IPS-15b (cell line): ENCODE measurements around the gene EXOC6.

Source experiments
- H3K27me3 ChIP-seq: one replicate; pipeline ENCODE4 v1.6.1; 2013; ENCODE audit warnings: low read length; ENCODE audit not compliant: control insufficient read depth, insufficient read depth
- H3K36me3 ChIP-seq: one replicate; pipeline ENCODE4 v1.6.1; 2013; ENCODE audit warnings: low read length; ENCODE audit not compliant: control insufficient read depth, insufficient read depth
- H3K4me1 ChIP-seq: one replicate; pipeline ENCODE4 v1.6.1; 2013; ENCODE audit warnings: mild to moderate bottlenecking, low read length; ENCODE audit not compliant: control insufficient read depth, insufficient read depth
- H3K4me3 ChIP-seq: one replicate; pipeline ENCODE4 v1.5.1; 2013; ENCODE audit warnings: low read depth, low read length
- H3K9ac ChIP-seq: one replicate; pipeline ENCODE4 v1.6.1; 2013; ENCODE audit warnings: low read depth, mild to moderate bottlenecking, low read length
- H3K9me3 ChIP-seq: one replicate; pipeline ENCODE4 v1.6.1; 2013; ENCODE audit warnings: mild to moderate bottlenecking, low read length; ENCODE audit not compliant: control insufficient read depth, insufficient read depth

EXOC6 gene

DNA sequence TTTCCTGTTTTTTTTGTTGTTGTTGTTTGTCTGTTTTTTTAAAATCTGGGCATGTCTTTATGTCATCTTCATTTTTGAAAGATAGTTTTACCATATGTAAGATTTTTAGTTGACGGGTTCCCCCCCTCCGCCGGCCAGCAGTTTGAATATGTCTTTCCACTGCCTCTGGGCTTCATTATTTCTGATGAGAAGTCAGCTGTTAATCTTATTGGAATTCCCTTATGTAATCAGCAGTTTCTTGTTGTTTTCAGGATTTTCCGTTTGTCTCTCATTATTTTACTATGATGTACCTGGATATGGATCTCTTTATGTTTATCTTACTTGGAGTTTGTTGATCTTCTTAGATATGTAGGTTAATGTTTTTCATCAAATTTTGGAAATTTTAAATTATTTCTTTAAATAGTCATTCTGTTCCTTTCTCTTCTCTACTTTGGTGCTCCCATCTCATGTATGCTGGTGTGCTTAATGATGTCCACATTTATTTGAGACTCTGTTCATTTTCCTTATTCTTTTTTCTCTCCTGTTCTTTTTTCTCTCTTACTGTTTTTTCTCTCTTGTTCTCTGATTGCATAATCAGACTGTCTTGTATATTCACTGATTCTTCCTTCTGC lies 9.7 kb downstream of the EXOC6 start:
- H3K9ac ChIP-seq, result no peak overlapping the region
- H3K27me3 ChIP-seq, result no peaks in the 10 kb centered on the region
- peaks cover 3% of the 10 kb centered on the region for H3K9me3 ChIP-seq
- H3K36me3 ChIP-seq, result no peaks in the 10 kb centered on the region
- no peaks in the 10 kb centered on the region for H3K4me1 ChIP-seq
- H3K4me3 ChIP-seq, result no peak overlapping the region

DNA sequence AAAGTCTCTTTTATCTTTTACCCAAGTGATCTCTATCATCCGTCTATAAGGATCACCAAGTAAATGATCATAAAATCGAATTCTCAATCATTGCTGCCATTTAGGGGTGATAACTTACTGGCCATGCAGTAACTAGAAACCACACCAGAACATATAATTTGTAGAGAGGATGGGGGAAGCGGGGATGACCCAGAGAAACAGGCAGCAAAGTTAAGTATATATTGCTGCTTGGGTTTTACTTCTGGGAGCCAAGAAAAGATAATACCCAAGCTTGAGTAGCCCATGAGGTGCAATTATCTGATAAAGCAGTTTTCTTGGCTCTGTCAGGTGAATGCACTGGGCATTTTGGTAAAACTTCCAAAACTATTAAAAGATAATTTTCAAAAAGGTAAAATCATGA lies 18.9 kb downstream of the EXOC6 start:
- H3K36me3 ChIP-seq, result no peaks in the 10 kb centered on the region
- no peaks in the 10 kb centered on the region for H3K9me3 ChIP-seq
- H3K27me3 ChIP-seq, result no peaks in the 10 kb centered on the region
- H3K9ac ChIP-seq, result no peak overlapping the region
- H3K4me3 ChIP-seq, result no peak overlapping the region
- no peaks in the 10 kb centered on the region for H3K4me1 ChIP-seq

DNA sequence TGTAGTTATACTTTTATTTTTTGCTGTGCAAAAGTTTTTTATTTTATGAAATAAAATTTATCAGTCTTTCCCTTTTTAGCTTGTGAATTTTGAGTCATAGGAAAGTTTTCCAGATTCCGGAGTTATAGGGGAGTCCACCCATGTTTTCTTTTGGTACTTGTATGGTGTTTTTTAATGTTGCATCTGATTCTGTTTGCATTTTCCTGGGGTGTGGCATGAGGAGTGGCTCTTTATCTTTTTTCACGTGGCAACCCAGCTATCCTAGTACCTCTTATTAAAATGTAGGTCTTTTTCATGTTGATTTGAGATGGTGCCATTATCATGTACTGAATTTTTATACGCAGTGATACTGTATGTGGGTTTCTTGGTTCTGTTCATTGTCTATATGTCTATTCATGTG lies 19.7 kb downstream of the EXOC6 start:
- no peaks in the 10 kb centered on the region for H3K9me3 ChIP-seq
- no peak overlapping the region for H3K4me3 ChIP-seq
- H3K9ac ChIP-seq, result no peak overlapping the region
- H3K4me1 ChIP-seq, result no peaks in the 10 kb centered on the region
- no peaks in the 10 kb centered on the region for H3K36me3 ChIP-seq
- H3K27me3 ChIP-seq, result no peaks in the 10 kb centered on the region

DNA sequence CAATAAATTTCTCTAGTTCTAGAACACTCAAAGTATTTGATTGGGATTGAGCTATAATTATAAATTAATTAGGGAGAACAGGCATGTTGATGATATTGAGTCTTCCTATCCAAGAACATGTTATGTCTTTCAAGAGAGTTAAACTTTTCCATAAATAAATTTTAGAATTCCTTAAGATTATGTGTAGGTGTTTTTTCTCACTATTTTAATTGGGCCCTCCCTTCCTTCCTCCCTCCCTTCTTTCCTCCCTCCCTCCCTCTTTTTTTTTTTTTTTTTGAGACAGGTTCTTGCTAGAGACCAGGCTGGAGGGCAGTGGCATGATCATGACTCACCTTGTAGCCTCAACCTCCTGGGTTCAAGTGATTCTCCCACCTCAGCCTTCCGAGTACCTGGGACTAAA lies 20.2 kb downstream of the EXOC6 start:
- Histone ChIP-seq H3K9ac (no peak overlapping the region), H3K4me3 (no peak overlapping the region), H3K27me3 (no peaks in the 10 kb centered on the region), H3K4me1 (no peaks in the 10 kb centered on the region), H3K9me3 (no peaks in the 10 kb centered on the region), H3K36me3 (no peaks in the 10 kb centered on the region)

DNA sequence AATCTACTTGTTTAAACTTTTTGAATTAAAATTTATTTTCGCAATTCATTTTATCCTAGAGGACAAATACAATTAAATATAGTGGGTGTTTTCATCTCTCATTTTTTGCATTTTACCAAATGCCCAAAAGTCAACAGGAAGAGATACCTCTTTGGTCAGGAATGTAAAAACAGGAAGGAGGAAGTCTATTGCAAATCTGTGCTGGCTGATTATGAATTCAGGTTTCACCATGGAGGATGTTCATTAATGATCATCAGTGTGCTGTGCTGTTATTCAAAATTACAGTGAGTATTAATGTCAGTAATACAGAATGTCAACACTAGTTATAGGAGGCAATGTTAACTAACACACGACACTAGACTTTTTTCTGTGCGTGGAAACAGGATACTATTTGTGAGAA lies 24.7 kb downstream of the EXOC6 start:
- no peaks in the 10 kb centered on the region for H3K36me3 ChIP-seq
- H3K9me3 ChIP-seq, result no peaks in the 10 kb centered on the region
- no peak overlapping the region for H3K9ac ChIP-seq
- no peaks in the 10 kb centered on the region for H3K27me3 ChIP-seq
- H3K4me3 ChIP-seq, result no peak overlapping the region
- no peaks in the 10 kb centered on the region for H3K4me1 ChIP-seq

DNA sequence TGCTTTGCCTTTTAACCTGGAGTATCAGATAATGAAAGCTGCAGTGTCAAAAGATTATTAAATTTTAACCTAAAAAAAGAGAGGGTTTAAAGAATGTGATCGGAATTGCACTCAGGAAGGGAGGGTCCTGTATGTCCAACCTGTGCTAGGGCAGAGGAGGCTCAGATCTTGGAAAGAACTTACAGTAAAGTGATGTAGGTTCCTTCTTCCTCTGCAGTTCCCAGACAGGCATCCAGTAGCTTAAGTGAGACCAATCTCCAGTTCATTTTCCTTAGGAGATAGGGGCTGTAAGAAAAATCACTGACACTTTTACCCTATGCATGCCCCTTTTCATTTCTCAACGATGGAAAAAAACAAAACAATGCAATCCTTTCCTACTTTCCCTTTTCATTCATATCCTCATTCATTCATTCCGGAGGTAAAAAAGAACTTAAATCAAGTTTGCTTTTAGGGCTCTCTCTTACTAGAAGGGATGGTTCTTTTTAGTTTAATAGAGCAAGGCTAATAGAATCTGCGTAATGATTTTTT lies 28.3 kb downstream of the EXOC6 start:
- Histone ChIP-seq H3K4me1 (no peaks in the 10 kb centered on the region), H3K27me3 (no peaks in the 10 kb centered on the region), H3K9me3 (no peaks in the 10 kb centered on the region), H3K4me3 (no peak overlapping the region), H3K36me3 (no peaks in the 10 kb centered on the region), H3K9ac (no peak overlapping the region)

DNA sequence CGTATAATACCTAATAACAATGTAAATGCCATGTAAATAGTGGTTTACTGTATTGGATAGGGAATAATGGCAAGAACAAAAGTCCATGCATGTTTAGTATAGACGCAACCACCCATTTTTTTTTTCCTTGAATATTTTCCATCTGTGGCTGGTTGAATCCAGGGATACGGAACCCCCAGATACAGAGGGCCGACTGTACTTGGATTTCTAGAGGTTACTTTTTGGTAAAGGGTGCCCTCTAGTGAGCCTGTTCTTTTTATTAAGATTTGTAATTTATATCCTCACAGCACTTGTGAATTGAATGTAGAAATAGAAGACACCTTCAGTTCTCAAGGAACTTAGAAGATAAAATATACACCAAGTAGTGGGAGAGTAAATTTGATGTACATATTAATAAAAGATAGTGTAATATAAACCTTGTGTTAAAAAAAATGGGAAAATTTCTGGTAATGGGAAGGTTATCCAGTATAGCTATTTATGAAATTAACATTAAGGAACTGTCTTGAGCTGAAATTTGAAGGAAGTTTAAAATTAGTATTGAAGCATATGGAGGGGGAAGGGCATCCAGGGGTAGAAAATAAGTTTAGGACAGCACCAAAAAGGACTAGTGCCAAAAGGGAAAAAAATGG lies 32.0 kb downstream of the EXOC6 start:
- no peak overlapping the region for H3K4me3 ChIP-seq
- H3K9me3 ChIP-seq, result no peaks in the 10 kb centered on the region
- H3K9ac ChIP-seq, result no peak overlapping the region
- H3K4me1 ChIP-seq, result no peaks in the 10 kb centered on the region
- H3K36me3 ChIP-seq, result no peaks in the 10 kb centered on the region
- no peaks in the 10 kb centered on the region for H3K27me3 ChIP-seq

DNA sequence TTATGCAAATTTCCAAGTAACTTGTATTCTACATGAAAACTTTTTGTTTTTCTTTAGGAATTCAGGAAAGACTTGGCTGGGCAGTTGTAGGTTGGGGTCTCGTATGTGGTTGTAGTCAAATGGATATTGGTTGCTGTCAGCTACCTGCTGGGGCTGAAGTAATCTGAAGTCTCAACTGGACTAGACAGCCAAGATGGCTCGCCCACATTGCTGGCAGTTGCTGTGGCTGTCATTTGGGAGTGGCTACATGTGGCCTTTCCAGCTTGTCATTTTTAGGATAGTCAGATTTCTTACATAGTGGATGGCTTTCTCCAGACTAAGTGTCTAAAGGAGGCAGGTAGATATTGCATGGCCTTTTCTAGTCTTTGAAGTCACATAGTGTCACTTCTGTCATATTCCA lies 32.6 kb downstream of the EXOC6 start:
- no peaks in the 10 kb centered on the region for H3K4me1 ChIP-seq
- no peaks in the 10 kb centered on the region for H3K27me3 ChIP-seq
- H3K9ac ChIP-seq, result no peak overlapping the region
- no peaks in the 10 kb centered on the region for H3K36me3 ChIP-seq
- no peaks in the 10 kb centered on the region for H3K9me3 ChIP-seq
- no peak overlapping the region for H3K4me3 ChIP-seq

DNA sequence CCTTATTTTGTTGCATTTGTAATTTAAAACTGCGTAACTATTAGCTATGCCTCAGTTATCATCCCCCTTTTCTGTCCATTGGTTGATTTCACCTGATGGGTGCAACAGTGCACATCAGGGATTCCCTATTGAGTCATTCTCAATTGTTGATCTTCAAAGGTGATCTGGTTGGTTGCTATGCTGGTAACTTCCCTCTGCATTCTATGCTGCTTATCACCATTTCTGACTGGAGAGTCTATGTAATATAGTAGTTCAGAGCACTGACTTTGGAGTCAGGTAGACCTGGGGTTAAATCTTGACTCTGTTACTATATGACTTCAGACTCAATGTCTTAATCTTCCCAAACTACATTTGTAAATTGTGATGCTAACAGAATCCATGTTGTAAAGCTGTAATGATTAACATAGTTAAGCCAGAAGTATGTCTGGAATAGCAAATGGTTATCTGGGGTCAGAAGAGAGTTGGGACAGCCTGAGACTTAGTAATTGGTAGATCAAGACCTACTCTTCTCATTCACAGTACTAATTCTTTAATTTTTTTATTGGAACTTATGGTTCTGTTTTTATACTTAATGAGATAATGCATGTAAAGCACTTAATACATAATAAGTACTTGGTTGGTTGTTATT lies 38.1 kb downstream of the EXOC6 start:
- no peak overlapping the region for H3K9ac ChIP-seq
- peaks cover 3% of the 10 kb centered on the region for H3K4me1 ChIP-seq
- H3K4me3 ChIP-seq, result no peak overlapping the region
- H3K9me3 ChIP-seq, result no peaks in the 10 kb centered on the region
- H3K36me3 ChIP-seq, result no peaks in the 10 kb centered on the region
- H3K27me3 ChIP-seq, result no peaks in the 10 kb centered on the region

DNA sequence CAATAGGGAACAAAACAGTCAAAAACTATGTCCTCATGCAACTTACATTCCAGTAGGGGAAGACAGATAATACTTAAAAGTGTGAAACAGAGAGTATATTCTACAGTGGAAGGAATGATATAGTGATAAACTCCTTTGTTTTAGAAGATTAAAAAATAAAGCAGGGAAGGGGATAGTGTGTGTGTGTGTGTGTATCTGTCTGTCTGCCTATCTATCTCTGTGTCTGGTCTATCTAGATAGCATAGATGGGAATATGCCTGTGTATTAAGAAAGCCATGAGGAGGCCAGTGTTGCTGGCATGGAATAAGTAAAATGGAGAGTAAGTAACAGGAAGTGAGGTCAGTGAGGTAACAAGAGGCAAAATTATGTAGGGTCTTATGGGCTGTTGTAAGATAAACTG lies 42.2 kb downstream of the EXOC6 start:
- peaks cover 20% of the 10 kb centered on the region for H3K4me1 ChIP-seq
- H3K36me3 ChIP-seq, result no peaks in the 10 kb centered on the region
- H3K9ac ChIP-seq, result no peak overlapping the region
- H3K27me3 ChIP-seq, result no peaks in the 10 kb centered on the region
- no peak overlapping the region for H3K4me3 ChIP-seq
- H3K9me3 ChIP-seq, result no peaks in the 10 kb centered on the region

DNA sequence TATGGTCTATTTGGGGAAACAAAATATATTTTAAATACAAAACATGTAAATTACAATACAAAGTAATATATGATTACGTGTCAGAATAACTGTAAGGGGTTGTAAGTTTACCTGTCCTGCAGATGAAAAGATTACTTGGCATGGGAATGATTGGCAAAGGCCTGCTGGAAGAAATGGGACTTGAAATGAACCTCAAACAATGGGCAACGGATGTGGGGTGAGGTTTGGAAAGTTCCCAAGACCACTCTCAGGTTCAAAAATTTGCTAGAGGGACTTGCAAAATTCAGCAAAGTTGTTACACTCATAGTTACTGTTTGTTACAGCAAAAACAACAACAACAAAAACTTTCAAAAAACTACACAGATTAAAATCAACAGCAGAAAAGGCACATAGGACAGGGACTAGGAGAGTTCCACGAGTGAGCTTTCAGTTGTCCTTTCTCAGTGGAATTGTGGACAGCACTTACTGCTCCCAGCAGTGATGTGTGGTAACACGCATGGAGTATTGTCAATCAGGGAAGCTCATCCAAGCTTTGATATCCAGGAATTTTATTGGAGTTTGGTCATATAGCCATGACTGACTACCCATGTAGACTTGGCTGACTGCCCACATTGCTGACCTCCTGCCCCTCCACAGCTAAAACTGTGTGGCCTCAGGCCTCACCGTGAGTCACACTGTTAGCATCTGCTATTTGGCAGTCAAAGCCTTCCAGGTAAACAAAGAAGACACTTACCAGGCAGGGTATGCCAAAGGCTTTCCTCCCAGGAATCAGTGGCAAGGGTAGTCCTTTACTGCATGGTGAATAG lies 43.8 kb downstream of the EXOC6 start:
- Histone ChIP-seq H3K9ac (no peak overlapping the region), H3K4me1 (peaks cover 18% of the 10 kb centered on the region), H3K27me3 (no peaks in the 10 kb centered on the region), H3K36me3 (no peaks in the 10 kb centered on the region), H3K4me3 (no peak overlapping the region), H3K9me3 (no peaks in the 10 kb centered on the region)
